Measurements from ENCODE around the gene DAP3. TPM values are rescaled to one million over a fixed set of nuclear protein-coding genes. Genes with fewer than 3 reads are reported as not detected.

Gene DAP3
- 85.8 and 95.3 TPM in 2 replicates for total RNA-seq

DNA sequence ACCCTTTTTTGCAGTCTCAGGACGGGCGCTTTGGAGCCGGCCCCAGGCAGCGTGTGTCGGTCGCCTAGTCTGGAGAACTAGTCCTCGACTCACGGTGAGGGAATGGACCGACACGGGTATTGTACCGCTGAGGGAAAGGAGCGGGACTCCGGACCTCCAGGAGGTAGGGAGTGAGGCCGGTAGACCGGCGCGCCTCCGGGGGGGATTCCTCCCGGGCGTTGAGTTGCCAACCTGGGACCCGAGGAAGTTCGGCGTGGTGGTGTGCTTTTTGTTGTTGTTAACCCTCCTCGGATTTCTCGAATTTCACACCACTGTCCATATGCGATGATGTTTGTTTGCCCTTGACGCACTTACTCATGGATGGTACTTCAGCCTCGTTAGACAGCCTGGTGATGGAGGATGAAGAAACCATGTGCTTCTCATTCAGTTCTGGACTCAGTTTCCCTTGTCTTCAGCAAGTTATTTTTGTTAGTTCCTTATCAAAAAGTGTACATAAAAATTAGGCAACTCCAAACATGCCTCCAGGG, at the start of gene DAP3:
TSS of gene DAP3 (plus strand) at position 11 of the 527 bp plus-strand sequence. CDS start 20,689 bp downstream, outside the sequence.

GRCh38 chr1:155688324-155689080, 389 bp upstream of the DAP3 start, which contains the start of gene YY1AP1:
YY1AP1 (minus strand) TSS chr1:155688774; CDS start chr1:155680436, 8,338 bp downstream.

Other genes starting within 250 kb of the DAP3 start
- gene ASH1L, start 126.3 kb upstream of the DAP3 start, total RNA-seq: 9.5 and 11.5 TPM in 2 replicates
- 9.7 and 18.6 TPM in 2 replicates for gene MSTO1, start 78.9 kb upstream of the DAP3 start, total RNA-seq
- 23.6 and 24.8 TPM in 2 replicates for gene YY1AP1, start 317 bp upstream of the DAP3 start, total RNA-seq
- 14.5 and 15.2 TPM in 2 replicates for gene GON4L, start 168.1 kb downstream of the DAP3 start, total RNA-seq
- 24.2 and 24.4 TPM in 2 replicates for gene SYT11, start 170.5 kb downstream of the DAP3 start, total RNA-seq
- 31.4 and 38.4 TPM in 2 replicates for gene RIT1, start 222.3 kb downstream of the DAP3 start, total RNA-seq
- 17.7 and 20.1 TPM in 2 replicates for gene KHDC4, start 245.3 kb downstream of the DAP3 start, total RNA-seq

Data from mammary microvascular endothelial cell (primary cell).